Liver (tissue), 9 donors: ENCODE data around the gene NKD1. TPM values are rescaled to one million over a fixed set of nuclear protein-coding genes. Genes with fewer than 3 reads are reported as not detected.

Source experiments
- DNase-seq: peaks from one replicate; pipeline ENCODE4 v3.0.0-alpha.2; 2017; ENCODE audit warnings: low spot score
- H3K27ac ChIP-seq, 2 donors: one replicate each; pipeline ENCODE4 v1.7.0; 2013; ENCODE audit warnings: inconsistent platforms in 2 of 2, low read length in 2 of 2, control low read depth in 1 of 2, low read depth in 1 of 2, mild to moderate bottlenecking in 1 of 2
- H3K27me3 ChIP-seq, 4 donors: one replicate each; pipeline versions ENCODE4 v1.6.1 to v1.7.0; 2013; ENCODE audit warnings: low read length in 3 of 4, inconsistent platforms in 1 of 4, mild to moderate bottlenecking in 1 of 4, moderate library complexity in 1 of 4; ENCODE audit not compliant: control insufficient read depth in 4 of 4, insufficient read depth in 4 of 4
- H3K36me3 ChIP-seq, 4 donors: one replicate each; pipeline versions ENCODE4 v1.6.1 to v1.7.0; 2013; ENCODE audit warnings: low read length in 3 of 4, mild to moderate bottlenecking in 3 of 4, low read depth in 1 of 4, moderate library complexity in 1 of 4; ENCODE audit not compliant: control insufficient read depth in 4 of 4, insufficient read depth in 3 of 4
- H3K4me1 ChIP-seq, 4 donors: one replicate each; pipeline versions ENCODE4 v1.6.1 to v1.7.0; 2013; ENCODE audit warnings: low read length in 3 of 4, mild to moderate bottlenecking in 3 of 4, moderate library complexity in 1 of 4; ENCODE audit not compliant: control insufficient read depth in 4 of 4, insufficient read depth in 4 of 4
- H3K4me3 ChIP-seq, 3 donors: one replicate each; pipeline versions ENCODE4 v1.6.1 to v1.7.0; 2013; ENCODE audit warnings: low read length in 3 of 3, control low read depth in 1 of 3, low read depth in 1 of 3, mild to moderate bottlenecking in 1 of 3
- H3K9ac ChIP-seq, 2 donors: one replicate each; pipeline ENCODE4 v1.7.0; 2013; ENCODE audit warnings: low read length in 2 of 2, mild to moderate bottlenecking in 2 of 2, moderate library complexity in 2 of 2, control low read depth in 1 of 2, low read depth in 1 of 2
- H3K9me3 ChIP-seq, 4 donors: one replicate each; pipeline versions ENCODE4 v1.6.1 to v1.7.0; 2013; ENCODE audit warnings: low read length in 3 of 4; ENCODE audit not compliant: control insufficient read depth in 4 of 4
- EGR1 ChIP-seq, 2 donors: IDR thresholded peaks; 2 replicates each; pipeline ENCODE4 v1.6.1; 2016 to 2018; ENCODE audit warnings: antibody characterized with exemption in 2 of 2, low read depth in 2 of 2
- FOXA1 ChIP-seq: IDR thresholded peaks from 2 replicates; pipeline ENCODE4 v1.6.1; 2016; ENCODE audit warnings: antibody characterized with exemption
- FOXA2 ChIP-seq: IDR thresholded peaks from 2 replicates; pipeline ENCODE4 v1.6.1; 2016; ENCODE audit warnings: antibody characterized with exemption
- GABPA ChIP-seq, 2 donors: IDR thresholded peaks in 1 of 2; conservative IDR thresholded peaks in 1 of 2; 2 replicates each; pipeline ENCODE4 v1.6.1; 2016; ENCODE audit warnings: antibody characterized with exemption in 2 of 2, mild to moderate bottlenecking in 1 of 2, moderate library complexity in 1 of 2
- HNF4A ChIP-seq, 2 donors: conservative IDR thresholded peaks; 2 replicates each; pipeline ENCODE4 v1.6.1; 2016; ENCODE audit warnings: antibody characterized with exemption in 2 of 2, mild to moderate bottlenecking in 2 of 2
- HNF4G ChIP-seq: IDR thresholded peaks from 2 replicates; pipeline ENCODE4 v1.6.1; 2016; ENCODE audit warnings: antibody characterized with exemption
- JUND ChIP-seq, 2 donors: IDR thresholded peaks; 2 replicates each; pipeline ENCODE4 v1.6.1; 2016; ENCODE audit warnings: antibody characterized with exemption in 2 of 2
- NR2F2 ChIP-seq: IDR thresholded peaks from 2 replicates; pipeline ENCODE4 v1.6.1; 2016; ENCODE audit warnings: antibody characterized with exemption
- RAD21 ChIP-seq, 2 donors: IDR thresholded peaks; 2 replicates each; pipeline ENCODE4 v1.6.1; 2016; ENCODE audit warnings: antibody characterized with exemption in 2 of 2, mild to moderate bottlenecking in 2 of 2
- RXRA ChIP-seq, 2 donors: IDR thresholded peaks; 2 replicates each; pipeline ENCODE4 v1.6.1; 2017 to 2018; ENCODE audit warnings: antibody characterized with exemption in 2 of 2, mild to moderate bottlenecking in 1 of 2
- SP1 ChIP-seq: IDR thresholded peaks from 2 replicates; pipeline ENCODE4 v1.6.1; 2018; ENCODE audit warnings: antibody characterized with exemption, mild to moderate bottlenecking
- YY1 ChIP-seq: IDR thresholded peaks from 2 replicates; pipeline ENCODE4 v1.6.1; 2016; ENCODE audit warnings: antibody characterized with exemption, mild to moderate bottlenecking
- WGBS: extraction: QIAGEN DNeasy Blood & Tissue Kit; methylation state at CpG from one replicate; pipeline ENCODE4 v1.1.7; 2013; 5-methylcytosine and 5-hydroxymethylcytosine counted together
- polyA plus RNA-seq, 2 donors: library from polyadenylated mRNA; stranded (reverse) in 1 of 2; unstranded in 1 of 2; fragments of 200-250 nt in 1 of 2; fragments of >200 nt in 1 of 2; fragmentation: Nextera tagmentation in 1 of 2; extraction: Ambion mirVana in 1 of 2; gene quantifications; one replicate each; pipeline versions ENCODE4 v1.2.1 to v1.2.3, GENCODE V29; 2013 to 2015
- total RNA-seq, 2 donors: library from RNA; depleted of rRNA; stranded (reverse); fragments of >200 nt; gene quantifications; one replicate each; pipeline ENCODE4 v1.2.3, GENCODE V29; 2014
- TF ChIP-seq, protein P1 (sequence below): IDR thresholded peaks from 2 replicates; pipeline ENCODE4 v1.6.1; 2016; ENCODE audit warnings: antibody characterized with exemption
- TF ChIP-seq, protein P2 (sequence below): IDR thresholded peaks from 2 replicates; pipeline ENCODE4 v1.6.1; 2016; ENCODE audit warnings: antibody characterized with exemption, mild to moderate bottlenecking
- TF ChIP-seq, protein P3 (sequence below): IDR thresholded peaks from 2 replicates; pipeline ENCODE4 v1.6.1; 2016; ENCODE audit warnings: antibody characterized with exemption
- TF ChIP-seq, protein P4 (sequence below): fragments of 150-350 bp; IDR thresholded peaks from 2 replicates; pipeline ENCODE4 v1.5.1; 2017; ENCODE audit warnings: improper control_type of control experiment, low read depth, low read length; ENCODE audit not compliant: missing input control
- donor health status: healthy.
- donor health status: healthy.
- donor health status: healthy.
- donor health status: healthy.
- donor health status: healthy.

NKD1 gene
- total and polyA plus RNA-seq, 4 donors = 0.28 to 3.5 (median 0.85) TPM

DNA sequence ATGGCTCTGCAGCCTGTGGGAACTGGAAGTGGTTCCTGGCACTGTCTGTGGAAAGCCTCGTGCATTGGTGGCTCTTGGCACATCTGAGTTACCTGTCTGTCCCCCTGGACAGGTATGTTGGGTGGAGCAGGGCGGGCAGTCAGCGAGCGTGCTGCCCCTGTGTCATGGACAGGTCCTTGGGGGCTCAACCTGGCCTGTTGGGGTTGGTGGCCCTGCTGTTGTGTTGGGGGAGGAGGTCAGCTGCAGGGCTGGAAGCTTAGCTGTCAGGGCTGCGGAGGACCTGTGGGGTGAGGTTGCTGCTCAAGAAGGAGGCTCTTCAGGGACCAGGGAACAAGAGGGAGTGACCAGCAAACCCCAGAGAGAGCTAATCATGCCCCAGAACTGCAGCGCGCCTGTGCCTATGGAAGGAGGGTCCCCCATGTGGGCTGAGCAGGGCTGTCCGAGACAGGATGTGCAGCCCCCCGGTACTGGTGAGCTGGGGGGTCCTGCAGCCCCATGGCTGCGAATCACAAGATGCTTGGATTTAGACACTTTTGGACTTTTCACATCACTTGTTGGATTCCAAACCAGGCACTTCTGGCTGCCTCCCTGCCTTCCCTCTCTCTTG is 7.2 kb downstream of the NKD1 start:
- Histone ChIP-seq H3K4me1 (no peaks in the 10 kb centered on the region), H3K27ac (no peak overlapping the region), H3K36me3 (no peaks in the 10 kb centered on the region), H3K4me3 (no peak overlapping the region), H3K27me3 (no peaks in the 10 kb centered on the region), H3K9ac (no peak overlapping the region), H3K9me3 (no peaks in the 10 kb centered on the region)
- DNase-seq = no peak
- WGBS = 96% methylated on average over 10 of the region's 10 CpGs
- TF ChIP-seq, protein P1, sequence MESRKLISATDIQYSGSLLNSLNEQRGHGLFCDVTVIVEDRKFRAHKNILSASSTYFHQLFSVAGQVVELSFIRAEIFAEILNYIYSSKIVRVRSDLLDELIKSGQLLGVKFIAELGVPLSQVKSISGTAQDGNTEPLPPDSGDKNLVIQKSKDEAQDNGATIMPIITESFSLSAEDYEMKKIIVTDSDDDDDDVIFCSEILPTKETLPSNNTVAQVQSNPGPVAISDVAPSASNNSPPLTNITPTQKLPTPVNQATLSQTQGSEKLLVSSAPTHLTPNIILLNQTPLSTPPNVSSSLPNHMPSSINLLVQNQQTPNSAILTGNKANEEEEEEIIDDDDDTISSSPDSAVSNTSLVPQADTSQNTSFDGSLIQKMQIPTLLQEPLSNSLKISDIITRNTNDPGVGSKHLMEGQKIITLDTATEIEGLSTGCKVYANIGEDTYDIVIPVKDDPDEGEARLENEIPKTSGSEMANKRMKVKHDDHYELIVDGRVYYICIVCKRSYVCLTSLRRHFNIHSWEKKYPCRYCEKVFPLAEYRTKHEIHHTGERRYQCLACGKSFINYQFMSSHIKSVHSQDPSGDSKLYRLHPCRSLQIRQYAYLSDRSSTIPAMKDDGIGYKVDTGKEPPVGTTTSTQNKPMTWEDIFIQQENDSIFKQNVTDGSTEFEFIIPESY = no peak
- TF ChIP-seq YY1 (no peak), JUND (IDR thresholded peaks at IDR 0.05) (no peak), FOXA1 (no peak), GABPA (IDR thresholded peaks at IDR 0.05 in 1 of 2, conservative IDR thresholded peaks at IDR 0.05 in 1 of 2) (no peak), FOXA2 (no peak), NR2F2 (no peak), HNF4G (no peak), RAD21 (IDR thresholded peaks at IDR 0.05) (no peak), HNF4A (conservative IDR thresholded peaks at IDR 0.05) (no peak), SP1 (no peak), RXRA (IDR thresholded peaks at IDR 0.05) (no peak), EGR1 (IDR thresholded peaks at IDR 0.05; ENCODE audit: low read depth in 2 of 2) (no peak)
- TF ChIP-seq, protein P2, sequence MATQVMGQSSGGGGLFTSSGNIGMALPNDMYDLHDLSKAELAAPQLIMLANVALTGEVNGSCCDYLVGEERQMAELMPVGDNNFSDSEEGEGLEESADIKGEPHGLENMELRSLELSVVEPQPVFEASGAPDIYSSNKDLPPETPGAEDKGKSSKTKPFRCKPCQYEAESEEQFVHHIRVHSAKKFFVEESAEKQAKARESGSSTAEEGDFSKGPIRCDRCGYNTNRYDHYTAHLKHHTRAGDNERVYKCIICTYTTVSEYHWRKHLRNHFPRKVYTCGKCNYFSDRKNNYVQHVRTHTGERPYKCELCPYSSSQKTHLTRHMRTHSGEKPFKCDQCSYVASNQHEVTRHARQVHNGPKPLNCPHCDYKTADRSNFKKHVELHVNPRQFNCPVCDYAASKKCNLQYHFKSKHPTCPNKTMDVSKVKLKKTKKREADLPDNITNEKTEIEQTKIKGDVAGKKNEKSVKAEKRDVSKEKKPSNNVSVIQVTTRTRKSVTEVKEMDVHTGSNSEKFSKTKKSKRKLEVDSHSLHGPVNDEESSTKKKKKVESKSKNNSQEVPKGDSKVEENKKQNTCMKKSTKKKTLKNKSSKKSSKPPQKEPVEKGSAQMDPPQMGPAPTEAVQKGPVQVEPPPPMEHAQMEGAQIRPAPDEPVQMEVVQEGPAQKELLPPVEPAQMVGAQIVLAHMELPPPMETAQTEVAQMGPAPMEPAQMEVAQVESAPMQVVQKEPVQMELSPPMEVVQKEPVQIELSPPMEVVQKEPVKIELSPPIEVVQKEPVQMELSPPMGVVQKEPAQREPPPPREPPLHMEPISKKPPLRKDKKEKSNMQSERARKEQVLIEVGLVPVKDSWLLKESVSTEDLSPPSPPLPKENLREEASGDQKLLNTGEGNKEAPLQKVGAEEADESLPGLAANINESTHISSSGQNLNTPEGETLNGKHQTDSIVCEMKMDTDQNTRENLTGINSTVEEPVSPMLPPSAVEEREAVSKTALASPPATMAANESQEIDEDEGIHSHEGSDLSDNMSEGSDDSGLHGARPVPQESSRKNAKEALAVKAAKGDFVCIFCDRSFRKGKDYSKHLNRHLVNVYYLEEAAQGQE = no peak
- TF ChIP-seq, protein P3, sequence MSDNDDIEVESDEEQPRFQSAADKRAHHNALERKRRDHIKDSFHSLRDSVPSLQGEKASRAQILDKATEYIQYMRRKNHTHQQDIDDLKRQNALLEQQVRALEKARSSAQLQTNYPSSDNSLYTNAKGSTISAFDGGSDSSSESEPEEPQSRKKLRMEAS = no peak
- TF ChIP-seq, protein P4, sequence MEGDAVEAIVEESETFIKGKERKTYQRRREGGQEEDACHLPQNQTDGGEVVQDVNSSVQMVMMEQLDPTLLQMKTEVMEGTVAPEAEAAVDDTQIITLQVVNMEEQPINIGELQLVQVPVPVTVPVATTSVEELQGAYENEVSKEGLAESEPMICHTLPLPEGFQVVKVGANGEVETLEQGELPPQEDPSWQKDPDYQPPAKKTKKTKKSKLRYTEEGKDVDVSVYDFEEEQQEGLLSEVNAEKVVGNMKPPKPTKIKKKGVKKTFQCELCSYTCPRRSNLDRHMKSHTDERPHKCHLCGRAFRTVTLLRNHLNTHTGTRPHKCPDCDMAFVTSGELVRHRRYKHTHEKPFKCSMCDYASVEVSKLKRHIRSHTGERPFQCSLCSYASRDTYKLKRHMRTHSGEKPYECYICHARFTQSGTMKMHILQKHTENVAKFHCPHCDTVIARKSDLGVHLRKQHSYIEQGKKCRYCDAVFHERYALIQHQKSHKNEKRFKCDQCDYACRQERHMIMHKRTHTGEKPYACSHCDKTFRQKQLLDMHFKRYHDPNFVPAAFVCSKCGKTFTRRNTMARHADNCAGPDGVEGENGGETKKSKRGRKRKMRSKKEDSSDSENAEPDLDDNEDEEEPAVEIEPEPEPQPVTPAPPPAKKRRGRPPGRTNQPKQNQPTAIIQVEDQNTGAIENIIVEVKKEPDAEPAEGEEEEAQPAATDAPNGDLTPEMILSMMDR = no peak
